Measurements from ENCODE around the gene WDR76. TPM values are rescaled to one million over a fixed set of nuclear protein-coding genes. Genes with fewer than 3 reads are reported as not detected.
A peak's percentile ranks its signal among the peaks of the same experiment; 100 is the strongest.
"Not testable (repeated sequence)": the region's sequence is repeated elsewhere in the genome, so short reads cannot be mapped to it uniquely, and the experiment has no call there.

Gene WDR76
- total RNA-seq, 1 experiment from 2014 or later = 75.3 TPM

DNA sequence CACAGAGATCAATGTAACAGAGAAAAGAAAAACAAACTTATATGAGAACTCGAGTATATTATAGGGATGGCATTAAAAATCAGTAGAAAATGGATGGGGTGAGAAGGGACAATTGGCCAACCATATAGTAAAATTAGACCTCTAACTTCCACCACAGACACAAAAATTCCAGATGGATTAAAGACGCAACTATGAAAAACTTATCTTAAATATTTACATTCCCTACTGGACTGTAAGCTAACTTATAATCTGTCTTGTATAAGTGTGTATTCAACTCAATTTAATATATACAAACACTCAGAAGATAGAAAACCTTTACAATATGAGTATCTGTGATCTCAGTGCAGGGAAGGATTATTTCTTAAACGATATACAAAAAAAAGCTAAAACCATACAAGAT, 5.3 kb upstream of the WDR76 start:
- no peak for DNase-seq (ENCODE audit: low read depth)

GRCh38 chr15:43824302-43825246, 2.2 kb upstream of the WDR76 start, which contains the start of gene MFAP1:
TSS of gene MFAP1 (minus strand) at chr15:43824690. CDS start at chr15:43824569, 121 bp downstream.
- DNase-seq (ENCODE audit: low read depth) = peak; percentile 97

DNA sequence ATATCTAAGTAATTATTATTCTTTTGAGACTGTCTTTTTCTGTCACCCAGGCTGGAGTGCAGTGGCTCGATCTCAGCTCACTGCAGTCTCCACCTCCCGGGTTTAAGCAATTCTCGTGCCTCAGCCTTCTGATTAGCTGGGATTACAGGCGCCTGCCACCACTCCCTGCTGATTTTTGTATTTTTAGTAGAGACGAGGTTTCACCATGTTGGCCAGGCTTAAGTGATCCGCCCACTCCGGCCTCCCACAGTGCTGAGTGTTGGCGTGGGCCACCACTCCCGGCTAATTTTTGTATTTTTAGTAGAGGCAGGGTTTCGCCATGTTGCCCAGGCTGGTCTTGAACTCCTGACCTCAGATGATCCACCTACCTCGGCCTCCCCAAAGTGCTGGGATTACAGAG, 1.5 kb upstream of the WDR76 start:
- DNase-seq (ENCODE audit: low read depth) = not testable (repeated sequence)

GRCh38 chr15:43826029-43826507, 734 bp upstream of the WDR76 start:
- DNase-seq (ENCODE audit: low read depth) = no peak

GRCh38 chr15:43828061-43828657, 1.4 kb downstream of the WDR76 start:
- DNase-seq (ENCODE audit: low read depth) = peak; percentile 28

GRCh38 chr15:43829951-43830540, 3.2 kb downstream of the WDR76 start:
- DNase-seq (ENCODE audit: low read depth) = not testable (repeated sequence)

- not testable (repeated sequence) for DNase-seq (ENCODE audit: low read depth)
Observed at GRCh38 chr15:43830691-43831275, 4.0 kb downstream of the WDR76 start.

GRCh38 chr15:43831519-43832052, 4.8 kb downstream of the WDR76 start:
- not testable (repeated sequence) for DNase-seq (ENCODE audit: low read depth)

DNA sequence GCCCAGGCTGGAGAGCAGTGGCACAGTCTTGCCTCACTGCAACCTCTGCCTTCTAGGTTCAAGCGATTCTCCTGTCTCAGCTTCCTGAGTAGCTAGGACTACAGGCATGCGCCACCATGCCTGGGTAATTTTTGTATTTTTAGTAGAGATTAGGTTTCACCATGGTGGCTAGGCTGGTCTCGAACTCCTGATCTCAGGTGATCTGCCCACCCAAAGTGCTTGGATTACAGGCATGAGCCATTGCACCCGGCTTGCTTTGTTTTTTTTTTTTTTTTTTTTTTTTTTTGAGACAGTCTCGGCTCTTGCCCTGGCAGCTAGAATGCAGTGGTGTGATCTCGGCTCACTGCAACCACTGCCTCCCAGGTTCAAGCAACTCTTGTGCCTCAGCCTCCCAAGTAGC, 5.7 kb downstream of the WDR76 start:
- not testable (repeated sequence) for DNase-seq (ENCODE audit: low read depth)

- no peak for DNase-seq (ENCODE audit: low read depth)
Observed at GRCh38 chr15:43845421-43845820, 18.6 kb downstream of the WDR76 start.

- no peak for DNase-seq (ENCODE audit: low read depth)
Observed at GRCh38 chr15:43851251-43851650, 24.4 kb downstream of the WDR76 start.

GRCh38 chr15:43852607-43853006, 25.8 kb downstream of the WDR76 start:
- DNase-seq (ENCODE audit: low read depth) = no peak

GRCh38 chr15:43854801-43855200, 28.0 kb downstream of the WDR76 start:
- peak; percentile 4 for DNase-seq (ENCODE audit: low read depth)

GRCh38 chr15:43859546-43859945, 32.7 kb downstream of the WDR76 start:
- no peak for DNase-seq (ENCODE audit: low read depth)

GRCh38 chr15:43866636-43867035, 39.8 kb downstream of the WDR76 start:
- DNase-seq (ENCODE audit: low read depth) = not testable (repeated sequence)

DNA sequence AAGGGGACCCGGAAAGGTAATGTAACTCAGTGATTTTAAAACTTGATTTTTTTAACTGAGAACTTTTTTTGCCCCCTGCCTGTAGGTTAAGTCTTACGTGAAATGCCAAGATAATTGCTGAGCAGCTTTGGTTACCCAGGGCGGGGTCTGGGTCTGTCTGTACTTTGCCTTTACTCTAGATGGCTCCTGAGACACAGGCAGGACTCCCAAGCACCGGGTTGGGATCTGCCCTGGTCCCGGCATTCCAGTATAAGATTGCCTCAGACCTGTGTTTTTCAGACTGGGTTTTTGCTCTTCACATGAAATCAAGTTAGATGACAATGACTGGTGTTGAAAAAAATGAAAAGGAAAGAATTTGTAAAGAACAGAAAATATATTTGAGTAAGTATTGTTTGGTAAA, 40.3 kb downstream of the WDR76 start:
- no peak for DNase-seq (ENCODE audit: low read depth)

DNA sequence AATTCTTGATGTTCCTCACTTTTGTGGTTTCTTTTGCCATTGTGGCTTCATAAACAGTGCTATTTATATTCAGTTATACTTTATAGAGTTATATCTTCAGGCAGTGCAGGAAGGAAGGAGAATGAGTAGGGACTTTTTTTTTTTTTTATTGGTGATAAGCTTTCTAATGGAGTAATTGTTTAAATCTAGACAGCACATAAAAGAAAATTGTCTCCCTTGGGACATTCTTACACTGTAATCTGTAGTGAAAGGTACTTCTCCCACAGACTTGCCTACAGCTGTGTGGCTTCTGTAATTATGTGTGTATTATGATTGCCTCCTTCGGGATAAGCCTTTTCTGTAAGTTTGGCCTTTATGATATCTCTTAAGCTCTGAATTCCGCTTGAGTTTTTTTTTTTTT, 41.6 kb downstream of the WDR76 start:
- DNase-seq (ENCODE audit: low read depth) = no peak

GRCh38 chr15:43871835-43872234, 45.0 kb downstream of the WDR76 start:
- DNase-seq (ENCODE audit: low read depth) = no peak

- DNase-seq (ENCODE audit: low read depth) = peak; percentile 63
Observed at GRCh38 chr15:43872416-43873020, 45.7 kb downstream of the WDR76 start.

DNA sequence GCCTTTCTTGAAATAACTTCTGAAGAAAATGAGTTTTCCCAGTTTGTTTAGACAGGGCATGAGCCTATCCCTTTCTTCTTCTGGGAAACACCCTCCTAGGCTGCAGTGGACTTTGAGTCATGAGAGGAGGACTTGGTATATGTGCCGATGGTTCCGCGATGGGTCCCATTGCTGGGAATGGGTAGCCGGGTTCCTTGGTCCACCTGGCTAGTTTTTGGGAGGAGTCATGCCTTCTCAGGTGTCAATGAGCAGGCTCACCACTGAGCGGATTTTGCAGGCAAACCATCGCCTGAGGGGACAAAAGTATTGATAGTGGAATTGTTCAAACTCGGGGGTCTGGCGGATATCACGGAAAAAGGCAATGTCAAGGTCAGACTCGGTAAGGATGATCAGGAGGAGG, 46.8 kb downstream of the WDR76 start:
- DNase-seq (ENCODE audit: low read depth) = no peak

GRCh38 chr15:43876872-43877271, 50.1 kb downstream of the WDR76 start:
- DNase-seq (ENCODE audit: low read depth) = no peak
